ENCODE data around the gene ABL2.

The ABL2 gene

GRCh38 chr1:179129702-179130473 lies 99.6 kb downstream of the ABL2 start:
- DNase-seq, result no peak

DNA sequence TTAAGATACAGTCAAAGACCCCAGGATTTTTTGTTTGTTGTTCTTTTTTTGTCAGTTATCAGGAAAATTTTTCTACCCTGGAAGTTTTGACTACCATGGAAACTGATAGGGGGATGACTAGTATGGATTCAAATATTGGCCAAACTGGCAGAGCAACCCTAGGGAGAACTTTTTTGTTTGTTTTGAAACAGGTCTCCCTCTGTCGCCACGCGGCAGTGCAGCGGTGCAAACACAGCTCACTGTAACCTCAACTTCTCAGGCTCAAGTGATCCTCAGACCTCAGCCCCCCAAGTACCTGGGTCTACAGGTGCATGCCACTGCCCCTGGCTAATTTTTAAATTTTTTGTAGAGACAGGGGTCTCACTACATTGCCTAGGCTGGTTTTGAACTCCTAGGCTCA lies 101.0 kb downstream of the ABL2 start:
- DNase-seq, result no peak

GRCh38 chr1:179127163-179127895 lies 102.1 kb downstream of the ABL2 start:
- no peak for DNase-seq

- no peak for DNase-seq
These were observed 103.0 kb downstream of the ABL2 start for GRCh38 chr1:179126338-179127060.

- no peak for DNase-seq
These were observed 104.6 kb downstream of the ABL2 start for GRCh38 chr1:179124873-179125272.

DNA sequence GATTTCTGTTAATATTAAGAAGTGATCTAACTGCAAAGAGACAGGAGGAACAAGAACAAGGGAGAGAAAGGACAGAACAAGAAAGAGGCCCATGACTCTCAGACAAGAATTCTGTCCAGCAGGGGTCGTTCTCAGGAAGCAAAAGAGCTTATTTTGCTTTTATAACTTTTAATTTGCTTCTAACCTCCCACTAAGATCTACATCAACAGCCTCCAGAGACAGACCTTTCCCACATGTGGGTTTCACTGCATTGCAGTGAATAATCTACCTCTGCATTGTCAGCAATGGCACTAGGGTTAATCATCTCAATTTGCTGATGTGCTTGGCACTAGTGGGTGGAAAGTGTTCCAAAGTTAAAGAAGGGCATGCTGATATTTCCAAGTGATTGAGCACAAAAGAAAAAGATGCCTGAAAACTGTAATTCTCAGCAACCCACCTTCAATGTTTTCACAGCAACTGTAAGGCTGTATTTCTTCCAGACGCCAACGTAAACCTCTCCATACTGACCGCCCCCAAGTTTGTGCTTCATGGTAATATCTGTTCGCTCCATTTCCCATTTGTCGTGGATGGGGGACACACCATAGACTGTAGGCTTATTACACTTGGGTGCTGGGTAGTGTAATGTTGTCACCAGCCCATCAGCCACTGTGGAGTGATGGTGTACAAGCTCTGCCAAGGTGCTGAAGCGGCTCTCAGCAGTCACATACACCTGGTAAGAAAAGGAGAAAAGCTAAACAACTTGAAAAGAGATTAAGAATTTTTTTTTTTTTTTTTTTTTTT lies 108.1 kb downstream of the ABL2 start:
- no peak for DNase-seq

- no peak for DNase-seq
These were observed 108.7 kb downstream of the ABL2 start for GRCh38 chr1:179120736-179121135.

DNA sequence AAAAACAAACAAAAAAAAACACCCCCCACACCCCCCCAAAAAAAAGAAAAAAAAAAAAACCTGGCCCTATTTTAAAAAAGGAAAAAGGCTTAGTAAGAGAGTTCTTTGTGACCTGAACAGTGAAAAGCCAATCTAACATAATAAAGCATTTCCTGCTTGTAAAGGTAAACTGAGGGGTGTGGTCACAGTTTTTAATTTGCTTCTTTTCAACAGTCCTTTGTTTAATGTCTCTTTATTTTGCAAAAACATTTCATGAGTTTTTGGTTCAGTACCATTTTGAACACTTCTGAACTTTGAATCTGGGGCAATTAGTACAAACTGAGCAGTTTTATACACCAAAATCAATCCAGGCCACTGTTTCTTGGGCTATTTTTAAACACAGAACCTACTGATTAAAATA lies 110.0 kb downstream of the ABL2 start:
- DNase-seq, result no peak

DNA sequence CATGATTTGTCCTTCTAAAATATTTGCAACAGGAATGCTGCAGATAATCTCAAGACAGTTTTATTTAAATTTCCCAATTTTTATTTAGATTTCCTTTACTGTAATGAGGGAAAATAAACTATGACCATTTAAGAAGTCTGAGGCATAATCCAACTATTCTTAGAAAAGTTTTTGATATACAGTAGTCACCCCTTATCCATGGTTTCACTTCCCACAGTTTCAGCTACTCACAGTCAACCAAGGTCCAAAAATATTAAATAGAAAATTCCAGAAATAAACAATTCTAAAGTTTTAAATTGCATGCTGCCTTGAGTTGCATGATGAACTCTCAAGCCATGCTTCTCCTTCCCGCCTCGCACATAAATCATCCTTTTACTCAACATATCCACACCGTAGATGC lies 114.3 kb downstream of the ABL2 start:
- no peak for DNase-seq

DNA sequence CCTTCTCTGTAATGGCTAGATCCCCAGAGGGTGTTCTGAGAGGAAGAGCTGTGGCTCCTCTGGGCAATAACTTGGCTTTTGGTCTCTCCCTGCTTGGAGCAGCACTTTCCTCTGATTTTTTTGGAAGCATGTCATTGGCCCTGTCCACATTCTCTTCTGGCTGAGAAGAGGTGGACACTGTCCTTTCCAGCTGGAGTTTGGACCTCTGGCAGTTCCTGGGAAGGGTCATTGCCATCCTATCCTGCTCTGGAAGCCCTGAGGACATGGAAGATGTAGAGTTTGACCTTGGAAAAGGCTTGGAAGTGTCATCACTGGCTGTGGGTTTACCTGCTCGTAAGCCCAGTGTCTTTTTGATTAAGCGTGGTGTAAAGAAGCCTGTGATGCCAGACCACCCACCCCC lies 120.8 kb downstream of the ABL2 start:
- no peak for DNase-seq

- DNase-seq, result no peak
These were observed 121.5 kb downstream of the ABL2 start for GRCh38 chr1:179107706-179108629.

DNA sequence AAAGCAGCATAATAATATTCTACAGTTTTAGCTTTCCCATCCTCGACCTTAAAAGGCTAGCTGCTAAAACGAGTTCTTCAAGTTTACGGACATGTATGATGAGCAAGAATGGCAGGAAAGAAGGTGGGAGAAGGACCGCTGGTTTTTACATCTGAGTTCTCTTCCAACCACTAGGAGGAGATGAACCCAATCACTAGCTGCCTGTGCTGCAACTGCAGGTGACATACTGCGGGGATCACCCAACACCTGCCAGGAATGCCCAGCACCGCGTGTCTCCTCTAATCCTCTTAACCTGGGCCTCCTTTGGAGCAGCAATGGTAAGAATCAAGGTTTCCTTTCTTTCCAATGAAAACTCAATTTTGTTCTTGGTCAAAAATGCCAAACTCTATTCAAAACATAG lies 124.1 kb downstream of the ABL2 start:
- DNase-seq, result no peak

GRCh38 chr1:179104611-179105250 lies 124.7 kb downstream of the ABL2 start:
- no peak for DNase-seq

- no peak for DNase-seq
These were observed 125.5 kb downstream of the ABL2 start for GRCh38 chr1:179103999-179104398.

DNA sequence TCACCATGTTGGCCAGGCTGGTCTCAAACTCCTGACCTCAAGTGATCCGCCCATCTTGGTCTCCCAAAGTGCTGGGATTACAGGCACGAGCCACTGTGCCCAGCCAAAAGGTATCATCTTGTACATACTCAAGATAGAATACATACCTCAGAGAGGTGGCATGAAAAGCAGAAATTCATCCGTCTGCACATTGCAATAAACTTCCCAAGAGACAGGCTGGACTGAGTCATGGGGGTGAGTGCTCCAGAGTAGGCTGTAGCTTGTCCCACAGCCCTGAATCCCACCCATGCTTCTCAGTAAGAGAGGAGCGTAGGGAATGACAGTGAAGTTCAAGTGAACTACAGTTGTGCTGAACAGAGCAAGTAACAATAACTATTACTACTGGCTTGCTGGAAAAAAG lies 127.9 kb downstream of the ABL2 start:
- no peak for DNase-seq

GRCh38 chr1:179099891-179100290 lies 129.6 kb downstream of the ABL2 start:
- DNase-seq, result no peak

- no peak for DNase-seq
These were observed 133.6 kb downstream of the ABL2 start for GRCh38 chr1:179095924-179096323.

- no peak for DNase-seq
These were observed 134.1 kb downstream of the ABL2 start for GRCh38 chr1:179095377-179095776.

DNA sequence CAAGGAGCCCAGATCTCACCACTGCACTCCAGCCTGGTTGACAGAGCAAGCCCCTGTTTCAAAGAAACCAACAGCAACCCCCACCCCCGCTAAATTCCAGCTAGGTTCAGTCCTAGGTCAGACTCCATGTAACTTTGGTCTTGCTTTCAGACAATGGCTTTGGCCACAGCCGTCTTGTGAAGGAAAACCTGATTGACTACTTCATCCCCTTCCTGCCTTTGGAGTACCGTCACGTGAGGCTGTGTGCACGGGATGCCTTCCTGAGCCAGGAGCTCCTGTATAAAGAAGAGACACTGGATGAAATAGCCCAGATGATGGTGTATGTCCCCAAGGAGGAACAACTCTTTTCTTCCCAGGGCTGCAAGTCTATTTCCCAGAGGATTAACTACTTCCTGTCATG lies 134.7 kb downstream of the ABL2 start:
- DNase-seq, result no peak

- no peak for DNase-seq
These were observed 136.5 kb downstream of the ABL2 start for GRCh38 chr1:179092896-179093461.

- DNase-seq, result peak; percentile 32
These were observed 137.7 kb downstream of the ABL2 start for GRCh38 chr1:179091691-179092165.

All from GF-D8 (cell line).